Neuronal stem cell (in vitro differentiated cells): ENCODE measurements around the gene SLC35E1.
"Not testable (repeated sequence)": the region's sequence is repeated elsewhere in the genome, so short reads cannot be mapped to it uniquely, and the experiment has no call there.

ENCODE experiments used
- DNase-seq: peaks from one replicate; pipeline ENCODE4 v3.0.0-alpha.2; 2013; ENCODE audit warnings: low spot score
- H2AFZ ChIP-seq: one replicate; pipeline ENCODE4 v1.6.1; 2013; ENCODE audit warnings: mild to moderate bottlenecking, low read length, inconsistent platforms
- H2AK5ac ChIP-seq: 2 replicates; pipeline ENCODE4 v1.6.1; 2013; ENCODE audit warnings: low read depth, mild to moderate bottlenecking, inconsistent platforms, low read length, moderate library complexity, mixed read lengths
- H2BK120ac ChIP-seq: 2 replicates; pipeline ENCODE4 v1.6.1; 2013; ENCODE audit warnings: low read depth, mild to moderate bottlenecking, inconsistent platforms, low read length, moderate library complexity, mixed read lengths
- H2BK12ac ChIP-seq: one replicate; pipeline ENCODE4 v1.6.1; 2013; ENCODE audit warnings: low read length, inconsistent platforms
- H2BK15ac ChIP-seq: 2 replicates; pipeline ENCODE4 v1.6.1; 2013; ENCODE audit warnings: mild to moderate bottlenecking, low read length, inconsistent platforms, mixed read lengths
- H2BK5ac ChIP-seq: one replicate; pipeline ENCODE4 v1.6.1; 2013; ENCODE audit warnings: inconsistent platforms, mild to moderate bottlenecking, low read length, moderate library complexity
- H3K14ac ChIP-seq: one replicate; pipeline ENCODE4 v1.6.1; 2013; ENCODE audit warnings: low read length, inconsistent platforms
- H3K18ac ChIP-seq: 2 replicates; pipeline ENCODE4 v1.6.1; 2013; ENCODE audit warnings: low read length, inconsistent platforms
- H3K23ac ChIP-seq: 2 replicates; pipeline ENCODE4 v1.6.1; 2013; ENCODE audit warnings: low read depth, mild to moderate bottlenecking, mixed read lengths, low read length, inconsistent platforms; ENCODE audit not compliant: poor library complexity
- H3K27ac ChIP-seq: replicated peaks from 3 replicates; pipeline ENCODE4 v1.5.1; 2013; ENCODE audit warnings: low read length, inconsistent platforms
- H3K27me3 ChIP-seq, 3 experiments: 2 replicates each; pipeline ENCODE4 v1.6.1; 2013; ENCODE audit warnings: low read length in 3 of 3, mild to moderate bottlenecking in 2 of 3, inconsistent platforms in 1 of 3, low read depth in 1 of 3, mixed read lengths in 1 of 3, moderate library complexity in 1 of 3; ENCODE audit not compliant: control insufficient read depth in 3 of 3, insufficient read depth in 3 of 3
- H3K36me3 ChIP-seq, 2 donors: replicated peaks in 1 of 2; 2 replicates each; pipeline ENCODE4 v1.6.1; 2013; ENCODE audit warnings: low read length in 2 of 2; ENCODE audit not compliant: control insufficient read depth in 2 of 2, insufficient read depth in 2 of 2
- H3K4ac ChIP-seq: 2 replicates; pipeline ENCODE4 v1.6.1; 2013; ENCODE audit warnings: inconsistent platforms, mild to moderate bottlenecking, low read length, moderate library complexity
- H3K4me1 ChIP-seq, 2 donors: 1 replicate in 1 of 2; 2 replicates in 1 of 2; pipeline ENCODE4 v1.6.1; 2013; ENCODE audit warnings: low read length in 2 of 2, low read depth in 1 of 2; ENCODE audit not compliant: control insufficient read depth in 2 of 2, insufficient read depth in 1 of 2
- H3K4me2 ChIP-seq: one replicate; pipeline ENCODE4 v1.6.1; 2013; ENCODE audit warnings: mild to moderate bottlenecking, low read length, inconsistent platforms; ENCODE audit not compliant: insufficient read depth, poor library complexity, severe bottlenecking
- H3K4me3 ChIP-seq, 2 donors: 2 replicates each; pipeline ENCODE4 v1.5.1; 2013; ENCODE audit warnings: low read length in 2 of 2, mild to moderate bottlenecking in 2 of 2, inconsistent platforms in 1 of 2, moderate library complexity in 1 of 2
- H3K79me1 ChIP-seq: one replicate; pipeline ENCODE4 v1.6.1; 2013; ENCODE audit warnings: low read depth, mild to moderate bottlenecking, inconsistent platforms, low read length, moderate library complexity
- H3K9ac ChIP-seq: one replicate; pipeline ENCODE4 v1.6.1; 2013; ENCODE audit warnings: mild to moderate bottlenecking, low read depth, low read length, inconsistent platforms; ENCODE audit not compliant: poor library complexity
- H3K9me3 ChIP-seq, 2 donors: replicated peaks in 1 of 2; 2 replicates each; pipeline versions ENCODE3 to v1.6.1; 2013; ENCODE audit warnings: low read length in 2 of 2, mild to moderate bottlenecking in 2 of 2, inconsistent platforms in 1 of 2, low read depth in 1 of 2, mixed read lengths in 1 of 2, moderate library complexity in 1 of 2; ENCODE audit not compliant: control insufficient read depth in 2 of 2, insufficient read depth in 1 of 2
- H4K8ac ChIP-seq: one replicate; pipeline ENCODE4 v1.6.1; 2013; ENCODE audit warnings: low read depth, mild to moderate bottlenecking, inconsistent platforms, low read length, moderate library complexity
- H4K91ac ChIP-seq: one replicate; pipeline ENCODE4 v1.6.1; 2013; ENCODE audit warnings: low read length, low read depth, mild to moderate bottlenecking, inconsistent platforms; ENCODE audit not compliant: poor library complexity
- WGBS, 2 donors: extraction: QIAGEN DNeasy Blood & Tissue Kit; methylation state at CpG; one replicate each; pipeline ENCODE4 v1.1.7; 2013; ENCODE audit warnings: missing lambda C conversion rate in 2 of 2, mixed read lengths in 1 of 2; ENCODE audit not compliant: insufficient read length in 2 of 2, insufficient replicate concordance in 1 of 2; ENCODE audit errors: extremely low coverage in 2 of 2; 5-methylcytosine and 5-hydroxymethylcytosine counted together

Gene SLC35E1

DNA sequence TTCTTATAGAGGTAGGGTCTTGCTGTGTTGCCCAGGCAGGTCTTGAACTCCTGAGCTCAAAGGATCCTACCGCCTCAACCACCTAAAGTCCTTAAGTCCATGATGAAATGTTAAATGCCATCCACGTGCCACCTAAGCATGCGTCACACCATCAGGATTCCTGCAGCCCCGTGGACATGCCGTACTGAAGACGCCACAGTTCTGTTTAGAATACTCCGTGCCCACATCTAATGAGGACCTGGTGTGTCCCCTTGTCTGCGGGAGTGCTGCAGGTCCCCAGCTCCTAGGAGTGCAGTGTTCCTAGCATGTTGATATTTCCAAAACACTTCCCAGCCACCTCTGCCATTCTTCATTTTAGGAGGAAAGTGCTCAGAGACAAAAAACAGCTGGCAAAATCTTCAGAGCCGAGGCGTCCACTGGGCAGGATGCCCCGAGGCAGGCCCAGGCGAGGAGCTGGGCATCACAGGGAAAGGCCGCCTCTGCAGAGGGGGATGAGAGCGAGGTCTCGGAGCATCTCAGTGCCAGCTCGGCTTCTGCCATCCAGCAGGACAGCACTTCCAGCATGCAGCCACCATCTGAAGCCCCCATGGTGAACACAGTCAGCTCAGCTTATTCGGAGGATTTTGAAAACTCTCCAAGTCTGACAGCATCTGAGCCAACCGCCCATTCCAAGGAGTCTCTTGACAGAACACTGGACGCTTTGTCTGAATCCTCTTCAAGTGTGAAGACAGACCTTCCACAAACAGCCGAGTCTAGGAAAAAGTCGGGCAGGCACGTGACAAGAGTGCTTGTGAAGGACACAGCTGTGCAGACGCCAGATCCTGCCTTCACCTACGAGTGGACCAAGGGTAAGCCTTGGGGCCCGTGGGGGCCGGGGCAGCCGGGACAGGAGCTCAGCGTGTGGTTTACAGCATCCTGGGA is 62.8 kb downstream of the SLC35E1 start:
- Histone ChIP-seq H3K18ac (no peak overlapping the region), H3K4me3 (no peak overlapping the region), H3K9ac (no peak overlapping the region), H2BK15ac (no peak overlapping the region), H3K27me3 (no peaks in the 10 kb centered on the region), H3K23ac (no peak overlapping the region), H3K4me2 (no peak overlapping the region), H2AK5ac (no peak overlapping the region), H3K4ac (no peak overlapping the region), H2BK5ac (no peak overlapping the region), H3K27ac (no peak overlapping the region), H2AFZ (no peak overlapping the region), H4K8ac (no peak overlapping the region), H3K9me3 (no peaks in the 10 kb centered on the region), H4K91ac (no peak overlapping the region), H2BK12ac (no peak overlapping the region), H3K14ac (no peak overlapping the region), H3K79me1 (no peaks in the 10 kb centered on the region), H3K4me1 (no peaks in the 10 kb centered on the region), H3K36me3 (peaks cover 21 to 70% of the 10 kb centered on the region in 2 donors), H2BK120ac (no peak overlapping the region)
- no peak for DNase-seq
- WGBS, 2 donors: no CpG with 5 or more reads among the region's 28 CpGs

DNA sequence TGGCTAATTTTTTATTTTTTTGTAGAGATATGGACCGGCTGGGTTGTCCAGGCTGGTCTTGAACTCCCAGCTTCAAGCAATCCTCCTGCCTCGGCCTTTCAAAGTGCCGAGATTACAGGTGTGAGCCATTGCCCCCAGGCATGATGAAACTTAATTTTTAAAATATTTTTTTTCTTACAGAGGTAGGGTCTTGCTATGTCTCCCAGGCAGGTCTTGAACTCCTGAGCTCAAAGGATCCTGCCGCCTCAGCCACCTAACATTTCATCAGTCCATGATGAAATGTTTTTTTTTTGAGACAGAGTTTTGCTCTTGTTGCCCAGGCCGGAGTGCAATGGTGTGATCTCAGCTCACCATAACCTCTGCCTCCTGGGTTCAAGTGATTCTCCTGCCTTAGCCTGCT is 63.7 kb downstream of the SLC35E1 start:
- H3K4me1 ChIP-seq: no peaks in the 10 kb centered on the region
- no peaks in the 10 kb centered on the region for H3K79me1 ChIP-seq
- WGBS, 2 donors: no CpG with 5 or more reads among the region's 5 CpGs
- H2BK5ac ChIP-seq: no peak overlapping the region
- H2AK5ac ChIP-seq: no peak overlapping the region
- no peaks in the 10 kb centered on the region for H3K27me3 ChIP-seq
- H3K36me3 ChIP-seq: peaks cover 23 to 72% of the 10 kb centered on the region in 2 donors
- H3K9me3 ChIP-seq: no peaks in the 10 kb centered on the region
- H3K18ac ChIP-seq: no peak overlapping the region
- no peak overlapping the region for H2BK120ac ChIP-seq
- no peak overlapping the region for H2BK12ac ChIP-seq
- no peak for DNase-seq
- no peak overlapping the region for H3K4ac ChIP-seq
- H3K27ac ChIP-seq: no peak overlapping the region
- H3K9ac ChIP-seq: no peak overlapping the region
- H2AFZ ChIP-seq: no peak overlapping the region
- no peak overlapping the region for H4K91ac ChIP-seq
- H3K23ac ChIP-seq: no peak overlapping the region
- H4K8ac ChIP-seq: no peak overlapping the region
- no peak overlapping the region for H3K4me3 ChIP-seq
- H2BK15ac ChIP-seq: no peak overlapping the region
- no peak overlapping the region for H3K4me2 ChIP-seq
- no peak overlapping the region for H3K14ac ChIP-seq

- Histone ChIP-seq H3K14ac (no peak overlapping the region), H3K18ac (no peak overlapping the region), H4K8ac (no peak overlapping the region), H4K91ac (no peak overlapping the region), H3K79me1 (no peaks in the 10 kb centered on the region), H3K4me3 (no peak overlapping the region), H3K4ac (no peak overlapping the region), H3K9me3 (no peaks in the 10 kb centered on the region), H2BK15ac (no peak overlapping the region), H3K23ac (no peak overlapping the region), H2BK12ac (no peak overlapping the region), H2AK5ac (no peak overlapping the region), H2AFZ (no peak overlapping the region), H3K9ac (no peak overlapping the region), H3K27ac (no peak overlapping the region), H3K4me2 (no peak overlapping the region), H2BK5ac (no peak overlapping the region), H3K36me3 (peaks cover 21 to 70% of the 10 kb centered on the region in 2 donors), H3K4me1 (no peaks in the 10 kb centered on the region), H3K27me3 (no peaks in the 10 kb centered on the region), H2BK120ac (no peak overlapping the region)
- WGBS, 2 donors: no CpG with 5 or more reads among the region's 6 CpGs
- no peak for DNase-seq
These were observed 65.3 kb downstream of the SLC35E1 start for GRCh38 chr19:16506961-16507360.

GRCh38 chr19:16506161-16506560 is 66.1 kb downstream of the SLC35E1 start:
- H2AFZ ChIP-seq, H3K4me1 ChIP-seq, H3K23ac ChIP-seq, H2BK12ac ChIP-seq, H4K8ac ChIP-seq, H2BK5ac ChIP-seq, H3K27me3 ChIP-seq, H3K4me3 ChIP-seq, H3K9me3 ChIP-seq, H2AK5ac ChIP-seq, H3K27ac ChIP-seq, H2BK120ac ChIP-seq, H3K4me2 ChIP-seq, H4K91ac ChIP-seq, H3K4ac ChIP-seq, H3K9ac ChIP-seq, H3K18ac ChIP-seq, DNase-seq, H3K79me1 ChIP-seq, H2BK15ac ChIP-seq, H3K14ac ChIP-seq: not testable (repeated sequence)
- peaks cover 22 to 69% of the 10 kb centered on the region in 2 donors for H3K36me3 ChIP-seq
- no CpG with 5 or more reads among the region's 11 CpGs for WGBS, 2 donors
